NCI-H187 (cell line): Measurements from ENCODE around the gene COLQ.
A peak's percentile ranks its signal among the peaks of the same experiment; 100 is the strongest.

Experiments used
- DNase-seq, 2 experiments: peaks; one replicate each; lab custom pipeline; 2025; lab: John Stamatoyannopoulos, UW

The COLQ gene

GRCh38 chr3:15520185-15520584 lies 1.3 kb downstream of the COLQ start:
- DNase-seq, result no peak

DNA sequence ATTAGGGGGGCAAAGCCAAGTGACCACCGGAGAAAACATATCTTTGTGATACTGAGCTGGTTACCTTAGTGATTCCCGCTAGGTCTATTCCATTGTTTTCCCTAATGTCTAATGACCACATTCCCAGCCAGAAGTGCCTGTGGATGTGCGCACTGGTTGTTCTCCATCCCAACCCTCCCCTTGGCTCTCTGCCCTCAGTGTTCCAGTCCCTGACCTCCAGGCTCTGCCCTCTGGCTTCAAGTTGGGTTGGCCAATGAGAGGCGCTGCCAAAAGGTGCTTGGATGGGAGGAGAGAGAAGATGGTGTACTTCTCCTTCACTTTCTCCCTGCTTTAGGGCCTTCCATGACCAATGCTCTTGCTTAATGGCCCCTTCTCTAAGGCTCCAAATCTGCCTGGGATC lies 2.4 kb downstream of the COLQ start:
- no peak for DNase-seq

DNA sequence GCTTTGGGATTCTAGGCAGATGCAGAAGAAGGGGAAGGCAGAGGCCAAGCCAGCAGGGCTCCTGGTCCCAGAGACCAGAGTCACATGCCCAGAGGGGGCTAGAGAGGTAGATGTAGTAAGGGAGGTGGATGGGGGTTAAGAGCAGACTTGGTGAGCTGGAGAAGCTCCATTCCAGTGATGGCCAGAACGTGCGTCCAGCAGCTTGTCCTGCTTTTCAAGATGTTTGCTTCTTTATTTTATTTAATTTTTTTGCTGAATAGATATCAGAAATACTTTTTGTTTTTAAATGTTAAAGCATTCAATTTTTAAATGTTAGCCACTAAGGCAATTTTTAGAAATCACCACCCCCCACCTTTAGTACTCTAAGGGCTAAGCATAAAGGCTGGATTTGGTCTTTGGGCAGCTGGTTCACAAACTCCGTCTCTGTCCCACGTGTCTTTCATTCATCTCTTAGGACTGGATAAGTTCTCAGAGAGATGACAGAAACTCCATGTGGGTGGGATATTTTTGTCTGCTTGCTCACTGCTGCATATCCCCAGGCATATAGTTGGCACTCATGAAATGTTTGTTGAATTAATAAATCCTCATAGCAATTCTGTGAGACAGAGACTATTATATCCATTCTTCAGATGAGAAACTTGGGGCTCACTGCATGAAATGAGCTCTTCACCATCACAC lies 6.7 kb downstream of the COLQ start:
- no peak for DNase-seq

DNA sequence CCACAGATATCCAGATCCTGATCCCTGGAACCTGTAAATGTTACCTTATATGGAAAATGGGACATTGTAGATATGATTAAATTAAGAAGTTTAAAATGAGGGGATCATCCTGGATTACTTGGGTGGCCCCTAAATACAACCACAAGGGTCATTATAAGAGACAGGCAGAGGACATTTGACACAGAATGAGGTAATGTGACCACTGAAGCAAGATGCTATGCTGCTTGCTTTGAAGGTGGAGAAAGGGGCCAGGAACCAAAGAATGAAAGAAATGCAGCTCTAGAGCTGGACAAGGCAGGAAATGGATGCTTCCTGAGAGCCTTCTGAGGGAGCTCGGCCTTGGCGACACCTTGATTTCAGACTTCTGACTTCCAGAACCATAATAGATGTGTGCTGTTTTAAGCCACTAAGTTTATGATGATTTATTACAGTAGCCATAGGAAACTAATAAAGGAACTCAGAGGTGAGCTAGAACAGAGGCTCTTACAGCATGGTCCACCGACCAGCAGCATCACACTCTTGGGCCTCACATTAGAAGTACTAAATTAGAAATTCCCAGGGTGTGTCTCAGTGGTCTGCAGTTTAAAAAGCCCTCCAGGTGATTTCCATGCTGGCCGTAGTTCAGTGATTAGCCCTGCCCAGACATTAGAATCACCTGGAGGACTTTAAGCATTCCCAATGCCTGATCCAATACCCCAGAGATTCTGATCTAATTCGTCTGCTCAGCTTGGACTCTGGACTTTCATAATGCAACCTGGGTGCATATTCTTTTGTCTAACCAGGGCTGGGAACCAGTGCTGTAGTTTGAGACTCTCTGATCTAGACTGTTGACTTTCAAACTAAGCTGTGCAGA lies 7.5 kb downstream of the COLQ start:
- no peak for DNase-seq

DNA sequence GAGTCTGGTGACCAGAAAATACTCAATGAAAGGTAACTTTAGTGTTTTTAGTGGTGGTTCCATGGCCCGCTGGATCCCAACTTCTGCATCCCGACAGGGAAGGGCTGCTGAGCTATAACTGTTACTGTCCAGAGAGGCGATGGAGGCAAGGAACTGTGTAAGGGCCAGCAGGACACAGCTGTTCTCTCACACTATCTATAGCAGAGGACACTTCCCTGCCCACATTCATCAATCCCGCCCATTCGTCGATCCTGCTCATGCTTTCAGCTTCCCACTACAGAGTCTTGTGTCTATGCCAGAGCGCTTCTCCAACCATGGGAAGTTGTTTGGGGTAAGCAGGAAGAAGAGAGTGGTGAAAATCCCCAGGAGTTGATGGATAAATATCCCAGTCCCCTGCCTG lies 8.4 kb downstream of the COLQ start:
- no peak for DNase-seq

DNA sequence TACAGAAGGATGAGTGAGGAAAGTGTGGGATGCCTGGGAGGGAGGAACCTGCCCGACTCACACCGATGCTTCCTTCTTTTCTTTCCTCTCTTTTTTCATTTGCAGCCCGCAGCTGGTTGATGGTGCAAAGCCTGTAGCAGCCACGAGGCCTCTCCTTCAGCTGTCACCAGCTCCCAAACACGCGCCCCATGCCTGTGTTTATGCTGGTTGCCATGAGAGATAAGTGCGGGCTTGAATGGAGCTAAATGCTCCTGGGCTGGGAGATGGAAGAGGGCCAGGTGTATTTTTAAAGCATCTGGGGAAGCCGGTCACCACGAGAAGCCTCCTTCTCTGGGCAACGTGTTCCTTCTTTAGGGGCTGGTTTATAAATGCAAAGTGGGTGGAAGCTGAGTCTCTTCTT lies 9.3 kb downstream of the COLQ start:
- peak; percentile 20 to 62 for DNase-seq

- no peak for DNase-seq
Observed at GRCh38 chr3:15511156-15511555, 10.3 kb downstream of the COLQ start.

DNA sequence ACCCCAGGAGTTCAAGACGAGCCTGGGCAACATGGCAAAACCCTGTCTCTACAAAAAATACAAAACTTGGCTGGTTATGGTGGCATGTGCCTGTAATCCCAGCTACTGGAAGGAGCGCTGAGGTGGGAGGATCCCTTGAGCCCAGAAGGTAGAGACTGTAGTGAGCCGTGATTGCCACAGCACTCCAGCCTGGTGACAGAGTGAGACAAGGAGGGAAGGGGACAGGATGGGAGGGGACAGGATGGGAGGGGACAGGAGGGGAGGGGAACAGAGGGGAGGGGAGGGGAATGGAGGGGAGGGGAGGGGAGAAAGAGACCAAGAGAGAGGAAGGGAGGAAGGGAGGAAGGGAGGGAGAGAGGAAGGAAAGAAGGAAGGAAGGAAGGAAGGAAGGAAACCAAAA lies 11.0 kb downstream of the COLQ start:
- no peak for DNase-seq

GRCh38 chr3:15506571-15506970 lies 14.9 kb downstream of the COLQ start:
- no peak for DNase-seq

GRCh38 chr3:15505479-15506165 lies 15.9 kb downstream of the COLQ start:
- peak in 1 of 2 experiments; percentile 20 for DNase-seq

DNA sequence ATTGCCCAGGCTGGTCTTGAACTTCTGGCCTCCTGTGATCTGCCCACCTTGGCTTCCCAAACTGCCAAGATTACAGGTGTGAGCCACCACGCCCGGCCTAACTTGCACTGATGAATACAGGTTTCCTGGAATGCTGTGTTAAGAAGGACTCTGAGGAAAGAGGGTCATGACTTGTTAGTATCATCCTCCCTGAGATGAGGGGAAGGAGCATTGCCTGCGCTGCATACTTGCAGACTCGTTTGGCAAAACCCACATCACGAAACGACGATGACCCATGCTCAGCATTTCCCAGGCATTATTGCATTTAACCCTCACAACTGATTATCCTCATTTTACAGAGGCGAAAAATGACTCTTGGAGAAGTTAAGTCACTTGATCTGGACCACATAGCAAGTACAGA lies 18.9 kb downstream of the COLQ start:
- no peak for DNase-seq

- DNase-seq, result no peak
Observed at GRCh38 chr3:15501126-15501525, 20.4 kb downstream of the COLQ start.

- DNase-seq, result no peak
Observed at GRCh38 chr3:15500107-15500724, 21.3 kb downstream of the COLQ start.

DNA sequence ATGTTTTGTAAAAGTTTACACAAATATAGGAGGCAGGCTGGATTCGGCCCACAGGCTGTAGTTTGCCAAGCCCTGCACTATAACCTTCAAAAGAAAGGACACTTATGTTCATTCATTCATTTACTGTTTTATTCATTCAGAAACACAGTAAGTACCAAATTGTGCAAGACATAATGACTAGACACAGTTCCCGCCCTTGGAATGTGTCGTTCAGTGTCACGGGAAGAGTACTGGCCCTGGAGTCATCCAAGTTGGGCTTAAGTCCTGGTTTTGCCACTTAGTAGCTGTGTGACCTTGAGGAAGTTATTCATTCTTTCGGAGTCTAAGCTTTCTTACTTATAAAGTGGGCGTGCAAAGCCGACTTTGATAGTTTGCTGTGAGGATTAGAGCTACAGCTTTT lies 22.0 kb downstream of the COLQ start:
- DNase-seq, result no peak

DNA sequence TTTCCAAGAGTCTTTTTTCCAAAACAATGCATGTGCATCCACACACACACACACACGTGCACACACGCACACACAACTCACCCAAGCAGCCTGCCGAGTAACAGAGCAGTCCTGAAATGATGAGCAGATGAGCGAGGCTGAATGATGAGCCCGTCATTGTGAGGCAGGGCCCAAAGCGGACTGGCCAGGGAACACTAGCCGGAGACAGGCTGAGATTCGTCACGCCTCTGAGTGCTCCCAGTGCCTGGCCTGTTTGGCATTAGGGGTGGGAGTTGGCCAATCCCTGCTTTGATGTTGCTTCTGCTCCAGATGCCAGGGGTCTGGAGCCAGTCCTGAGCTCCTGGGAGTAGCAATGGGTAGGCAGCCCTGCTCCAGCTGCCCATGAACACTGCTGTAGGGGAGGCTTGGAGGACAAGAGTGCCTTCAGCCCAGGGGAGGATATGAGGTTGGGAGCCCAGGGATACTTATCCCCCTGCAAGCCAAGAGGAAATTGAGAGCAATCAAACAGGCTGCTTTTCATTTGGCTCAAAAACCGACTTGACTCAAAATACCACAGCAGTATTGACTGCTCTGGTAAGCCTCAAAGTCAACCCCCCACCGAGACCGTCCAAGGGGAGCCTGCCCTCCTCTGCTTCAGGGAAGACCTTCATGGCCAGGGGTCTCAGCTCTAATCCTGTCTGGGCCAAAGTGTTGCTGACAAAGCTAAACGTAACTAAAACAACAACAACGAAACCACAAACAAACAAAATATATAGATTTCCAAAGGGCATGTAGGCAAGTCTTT lies 22.9 kb downstream of the COLQ start:
- no peak for DNase-seq

- no peak for DNase-seq
Observed at GRCh38 chr3:15497964-15498363, 23.5 kb downstream of the COLQ start.

- DNase-seq, result no peak
Observed at GRCh38 chr3:15496341-15496664, 25.2 kb downstream of the COLQ start.

DNA sequence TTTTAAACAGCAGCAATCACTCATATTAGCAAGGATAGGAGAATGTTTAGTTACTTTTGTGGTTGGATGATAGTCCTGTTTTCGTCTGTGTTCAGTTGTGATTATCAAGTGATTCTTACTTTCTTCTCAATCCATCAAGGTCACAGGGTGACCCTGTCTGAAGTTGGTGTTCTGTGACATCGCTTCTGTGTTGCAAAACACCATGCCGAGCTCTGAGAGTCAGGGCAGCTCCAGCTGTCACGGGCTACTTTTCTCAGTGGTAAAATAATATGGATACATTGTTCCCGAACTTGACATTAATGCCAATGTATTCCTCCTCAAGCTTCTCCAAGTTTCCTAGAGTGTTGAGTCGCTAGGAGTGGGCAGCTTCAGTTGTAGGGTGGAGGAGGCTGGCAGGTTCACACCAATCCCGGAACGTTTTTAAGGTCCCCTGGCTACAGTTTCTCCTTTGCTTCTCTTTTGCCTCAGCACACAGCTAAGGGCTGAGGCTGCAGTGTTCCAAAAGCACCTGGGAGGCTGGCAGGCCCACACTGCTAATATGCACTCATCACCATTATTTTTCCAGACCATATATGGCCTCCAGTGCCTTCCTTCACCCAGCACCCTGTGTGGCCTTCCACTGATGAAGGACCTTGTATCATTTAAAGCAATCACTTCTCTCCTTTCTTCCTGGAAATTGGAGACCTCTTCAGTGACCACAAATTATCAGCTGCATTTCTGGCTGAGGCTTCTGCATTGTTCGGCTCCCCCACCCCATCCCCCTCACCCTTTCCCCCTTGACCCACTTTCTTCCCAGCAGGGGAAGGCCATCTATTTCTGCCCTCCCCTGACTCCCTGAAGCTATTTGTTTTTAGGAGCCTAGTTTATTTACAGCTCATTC lies 25.8 kb downstream of the COLQ start:
- DNase-seq, result peak in 1 of 2 experiments; percentile 7

GRCh38 chr3:15493436-15493835 lies 28.1 kb downstream of the COLQ start:
- DNase-seq, result no peak

DNA sequence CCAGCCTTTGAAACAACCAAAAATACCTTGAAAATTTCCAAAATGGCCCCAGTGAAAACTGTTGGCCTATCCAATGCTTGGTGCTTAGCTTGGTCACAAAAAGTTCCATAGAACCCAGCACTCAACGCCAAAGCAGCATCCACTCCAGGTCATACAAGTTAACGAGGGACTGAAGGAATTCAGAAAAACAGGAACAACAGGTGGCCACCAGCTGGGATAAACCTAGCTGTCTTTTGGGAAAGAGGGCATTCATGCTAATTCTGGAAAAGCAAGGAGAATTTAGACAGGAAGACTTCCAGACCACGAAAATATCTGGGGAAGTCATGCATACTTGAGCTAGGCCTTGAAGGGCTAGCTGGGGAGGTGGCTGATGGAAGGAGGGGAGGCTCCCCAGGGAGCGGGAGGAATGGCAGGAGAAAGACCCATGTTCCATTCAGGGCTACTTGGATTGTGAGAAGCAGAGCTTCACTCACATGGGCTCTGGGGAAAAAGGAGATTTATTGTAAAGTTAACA lies 28.6 kb downstream of the COLQ start:
- DNase-seq, result no peak

DNA sequence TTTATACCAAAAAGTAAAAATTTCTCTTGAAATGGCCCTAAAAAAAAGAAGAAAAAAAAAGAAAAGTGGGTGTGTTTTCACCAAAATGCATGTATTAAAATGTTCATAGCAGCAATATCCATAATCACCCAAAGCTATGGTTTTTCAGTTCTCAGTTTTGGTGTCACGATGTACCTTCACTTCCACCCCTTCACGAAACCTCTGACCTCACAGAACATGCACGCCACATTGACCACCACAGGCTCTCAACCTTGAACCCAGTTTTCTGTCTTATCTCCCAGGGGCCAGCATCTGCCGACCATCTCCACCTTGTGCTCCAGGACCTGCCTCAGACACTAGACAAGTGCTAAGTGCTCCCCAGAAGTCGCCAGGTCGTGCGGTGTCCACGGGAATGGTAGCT lies 30.4 kb downstream of the COLQ start:
- DNase-seq, result no peak
